HepG2 (cell line): ENCODE measurements around the gene NUPR2. TPM values are rescaled to one million over a fixed set of nuclear protein-coding genes. Genes with fewer than 3 reads are reported as not detected.

ENCODE experiments used
- CEBPZ ChIP-seq: IDR thresholded peaks from 2 replicates; pipeline ENCODE4 v1.6.1; 2012; ENCODE audit warnings: low read length, improper control_type of control experiment
- DNMT3B ChIP-seq: conservative IDR thresholded peaks from 2 replicates; pipeline ENCODE4 v1.6.1; 2016; ENCODE audit warnings: missing biosample characterization, control low read depth
- ELF3 ChIP-seq: IDR thresholded peaks from 2 replicates; pipeline ENCODE4 v1.6.1; 2016; ENCODE audit warnings: missing genetic modification reagents, missing compliant biosample characterization
- FIP1L1 ChIP-seq: fragments of 200-400 bp; formaldehyde crosslinking; IDR thresholded peaks from 2 replicates; pipeline ENCODE4 v1.6.1; 2018; ENCODE audit warnings: low read depth, mild to moderate bottlenecking, low read length, moderate library complexity, borderline replicate concordance; ENCODE audit not compliant: insufficient read depth
- HDAC2 ChIP-seq: sonication (generic); formaldehyde crosslinking; IDR thresholded peaks from 2 replicates; pipeline ENCODE4 v1.4.0; 2020; ENCODE audit warnings: missing genetic modification reagents
- IKZF5 ChIP-seq: IDR thresholded peaks from 2 replicates; pipeline ENCODE4 v1.6.1; 2018; ENCODE audit warnings: missing genetic modification reagents, mild to moderate bottlenecking, missing compliant biosample characterization
- JDP2 ChIP-seq: sonication (generic); formaldehyde crosslinking; IDR thresholded peaks from 2 replicates; pipeline ENCODE4 v1.8.1; 2022; ENCODE audit warnings: missing genetic modification reagents, borderline replicate concordance
- MYPOP ChIP-seq: sonication (generic); formaldehyde crosslinking; IDR thresholded peaks from 2 replicates; pipeline ENCODE4 v1.8.1; 2023; ENCODE audit warnings: mild to moderate bottlenecking, moderate library complexity, missing genetic modification reagents
- NAIF1 ChIP-seq: sonication (generic); formaldehyde crosslinking; IDR thresholded peaks from 2 replicates; pipeline ENCODE4 v1.5.0; 2020; ENCODE audit warnings: mild to moderate bottlenecking, missing genetic modification reagents, borderline replicate concordance
- RAD21 ChIP-seq: fragments of 450-650 bp; formaldehyde crosslinking; IDR thresholded peaks from 2 replicates; pipeline ENCODE4 v1.5.0; 2020; ENCODE audit warnings: mild to moderate bottlenecking
- REPIN1 ChIP-seq: sonication (generic); formaldehyde crosslinking; IDR thresholded peaks from 2 replicates; pipeline ENCODE4 v1.8.0; 2022; ENCODE audit warnings: missing genetic modification reagents, low read depth, mild to moderate bottlenecking, borderline replicate concordance
- SAFB2 ChIP-seq: sonication (generic); formaldehyde crosslinking; IDR thresholded peaks from 2 replicates; pipeline ENCODE4 v1.5.1; 2020; ENCODE audit warnings: missing genetic modification reagents, low read depth, mild to moderate bottlenecking, borderline replicate concordance
- SAP130 ChIP-seq: IDR thresholded peaks from 2 replicates; pipeline ENCODE4 v1.6.1; 2016; ENCODE audit warnings: low read depth
- TCF7L2 ChIP-seq: IDR thresholded peaks from 2 replicates; pipeline ENCODE4 v1.6.1; 2011; ENCODE audit warnings: mild to moderate bottlenecking, low read depth, low read length, moderate library complexity
- U2AF2 ChIP-seq: fragments of 200-400 bp; formaldehyde crosslinking; IDR thresholded peaks from 2 replicates; pipeline ENCODE4 v1.6.1; 2017; ENCODE audit warnings: low read depth, mild to moderate bottlenecking, low read length
- ZHX1 ChIP-seq: sonication (generic); formaldehyde crosslinking; IDR thresholded peaks from 2 replicates; pipeline ENCODE4 v1.8.1; 2022; ENCODE audit warnings: low read depth, mild to moderate bottlenecking, missing genetic modification reagents
- ZNF234 ChIP-seq: sonication (generic); formaldehyde crosslinking; conservative IDR thresholded peaks from 2 replicates; pipeline ENCODE4 v1.5.1; 2020; ENCODE audit warnings: mild to moderate bottlenecking, missing genetic modification reagents
- ZNF30 ChIP-seq: sonication (generic); formaldehyde crosslinking; IDR thresholded peaks from 2 replicates; pipeline ENCODE4 v1.5.0; 2020; ENCODE audit warnings: mild to moderate bottlenecking, missing genetic modification reagents
- ZNF446 ChIP-seq: sonication (generic); formaldehyde crosslinking; IDR thresholded peaks from 2 replicates; pipeline ENCODE4 v1.5.0; 2020; ENCODE audit warnings: mild to moderate bottlenecking, missing genetic modification reagents
- ZNF468 ChIP-seq: sonication (generic); formaldehyde crosslinking; IDR thresholded peaks from 2 replicates; pipeline ENCODE4 v1.8.0; 2022; ENCODE audit warnings: mild to moderate bottlenecking, moderate library complexity, missing genetic modification reagents
- polyA plus RNA-seq, 8 experiments: library from polyadenylated mRNA; depleted of rRNA in 3 of 8; stranded (reverse) in 7 of 8; unstranded in 1 of 8; fragments of >200 nt; fragmentation: Illumina TruSeq in 4 of 8; extraction: Trizol in 4 of 8; gene quantifications; 2 replicates each; pipeline versions ENCODE4 v1.2.1 to v1.2.3, GENCODE V29; 2011 to 2016; ENCODE audit warnings: low read depth in 4 of 8, missing spikeins in 1 of 8, mixed read lengths in 1 of 8; ENCODE audit not compliant: insufficient read depth in 1 of 8
- total RNA-seq, 5 experiments: library from RNA; depleted of rRNA; stranded (reverse); fragments of >200 nt; fragmentation: Illumina TruSeq; extraction: Trizol; gene quantifications; 2 replicates each; pipeline ENCODE4 v1.2.3, GENCODE V29; 2016; ENCODE audit warnings: low read depth in 1 of 5

NUPR2 gene
- total and polyA plus RNA-seq, 2 of the 13 experiments (the other 11 are each of a cell fraction or from before 2014, with no cell fraction given), result not detected

- TF ChIP-seq ZHX1 (CRISPR knock-in tag), result no peak
- TF ChIP-seq ZNF446, result no peak
- TF ChIP-seq ZNF468 (CRISPR knock-in tag), result no peak
- peak; percentile 32; the same call in 1 of the 2 replicates for TF ChIP-seq SAP130 (CRISPR knock-in tag)
- TF ChIP-seq ZNF30 (CRISPR knock-in tag), result no peak
- no peak for TF ChIP-seq HDAC2 (CRISPR knock-in tag)
- no peak for TF ChIP-seq U2AF2
- no peak for TF ChIP-seq ZNF234
- no peak for TF ChIP-seq FIP1L1
- 0 out of 2 replicates have a peak, but pooled peaks have one; percentile 40 for TF ChIP-seq MYPOP (CRISPR knock-in tag)
- no peak for TF ChIP-seq JDP2
- TF ChIP-seq RAD21 (CRISPR knock-in tag), result peak; percentile 92
- peak; percentile 62 for TF ChIP-seq ELF3 (CRISPR knock-in tag)
- TF ChIP-seq DNMT3B, result no peak
- TF ChIP-seq SAFB2 (CRISPR knock-in tag), result no peak
- 0 out of 2 replicates have a peak, but pooled peaks have one; percentile 44 for TF ChIP-seq REPIN1
- TF ChIP-seq NAIF1 (CRISPR knock-in tag), result no peak
- TF ChIP-seq CEBPZ, result no peak
- TF ChIP-seq IKZF5, result peak; percentile 36; the same call in 1 of the 2 replicates
- no peak for TF ChIP-seq TCF7L2
These were observed 41.8 kb downstream of the NUPR2 start (continued) for GRCh38 chr7:56074371-56074791.
